ENCODE data around the gene WIPI1. TPM values are rescaled to one million over a fixed set of nuclear protein-coding genes. Genes with fewer than 3 reads are reported as not detected.
A peak's percentile ranks its signal among the peaks of the same experiment; 100 is the strongest.

WIPI1 gene
- total and polyA plus RNA-seq, 5 donors: 42.6 to 71.3 (median 47.9) TPM

GRCh38 chr17:68437979-68438822, 19.1 kb downstream of the WIPI1 start:
- 60% methylated on average over 14 of the region's 14 CpGs for WGBS
- DNase-seq: peak in 2 of 3 donors; percentile 51 to 77
- peak; percentile 65 to 67 for ATAC-seq
- no peak overlapping the region for H3K4me3 ChIP-seq (ENCODE audit: low read length)
- H3K4me1 ChIP-seq (ENCODE audit: control insufficient read depth, insufficient read depth, low read length): peaks cover 11% of the 10 kb centered on the region
- H3K9me3 ChIP-seq (ENCODE audit: control insufficient read depth, low read length): no peaks in the 10 kb centered on the region
- intact Hi-C loops (cut with DNase I): loop anchor here (5.0 to 10.0 kb wide), 2 partner anchors 173 to 176 kb away; no protein-coding TSS in a partner anchor
- H3K27me3 ChIP-seq (ENCODE audit: control insufficient read depth, insufficient read depth): no peaks in the 10 kb centered on the region
- H3K27ac ChIP-seq (ENCODE audit: low read length): peak overlapping the region; percentile 85

DNA sequence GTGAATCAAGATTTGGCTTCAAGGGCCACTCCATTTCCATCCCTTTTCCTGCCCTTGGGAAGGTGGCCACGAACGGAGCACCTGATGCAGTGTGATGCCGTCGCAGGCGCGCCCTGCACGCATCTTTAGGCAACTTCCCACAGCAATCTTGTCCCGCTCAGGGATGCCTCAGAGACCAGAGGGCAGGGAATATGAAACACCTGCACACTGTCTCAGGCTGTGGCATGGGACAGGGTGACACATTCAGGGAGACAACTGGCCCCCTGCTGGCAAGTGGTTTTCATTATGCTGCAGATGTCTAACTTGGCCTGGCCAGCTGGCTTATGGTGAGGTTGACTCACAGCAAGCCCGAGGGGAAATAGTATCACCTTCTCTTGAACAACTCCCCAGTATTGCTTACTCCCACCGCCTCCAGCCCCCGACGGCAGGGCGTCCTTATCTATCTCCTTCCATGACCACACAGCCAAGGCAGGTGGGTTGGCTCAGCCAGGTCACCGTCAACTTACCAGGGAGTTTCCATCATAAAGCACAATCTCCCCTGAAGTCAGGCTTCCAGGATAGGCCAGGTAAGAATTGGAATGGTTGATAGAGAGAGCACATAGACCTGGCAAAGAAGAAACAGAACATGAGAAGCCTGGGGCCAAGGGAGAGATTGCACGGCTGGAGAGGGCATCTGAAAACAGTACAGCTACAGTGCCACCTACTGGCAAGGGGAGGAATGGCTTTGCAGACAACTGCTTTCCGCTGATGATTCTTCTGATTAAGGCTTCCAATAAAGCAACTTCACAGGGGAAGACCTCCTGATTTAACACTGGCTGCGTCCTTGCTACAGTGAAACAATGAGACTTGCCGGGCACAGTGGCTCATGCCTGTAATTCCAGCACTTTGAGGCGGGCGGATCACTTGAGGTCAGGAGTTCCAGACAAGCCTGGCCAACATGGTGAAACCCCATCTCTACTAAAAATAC, 21.1 kb downstream of the WIPI1 start:
- peaks cover 6% of the 10 kb centered on the region for H3K4me1 ChIP-seq (ENCODE audit: control insufficient read depth, insufficient read depth, low read length)
- intact Hi-C loops (cut with DNase I): loop anchor here (5.0 to 10.0 kb wide), 2 partner anchors 171 to 174 kb away; no protein-coding TSS in a partner anchor
- peak overlapping the region; percentile 69 for H3K27ac ChIP-seq (ENCODE audit: low read length)

DNA sequence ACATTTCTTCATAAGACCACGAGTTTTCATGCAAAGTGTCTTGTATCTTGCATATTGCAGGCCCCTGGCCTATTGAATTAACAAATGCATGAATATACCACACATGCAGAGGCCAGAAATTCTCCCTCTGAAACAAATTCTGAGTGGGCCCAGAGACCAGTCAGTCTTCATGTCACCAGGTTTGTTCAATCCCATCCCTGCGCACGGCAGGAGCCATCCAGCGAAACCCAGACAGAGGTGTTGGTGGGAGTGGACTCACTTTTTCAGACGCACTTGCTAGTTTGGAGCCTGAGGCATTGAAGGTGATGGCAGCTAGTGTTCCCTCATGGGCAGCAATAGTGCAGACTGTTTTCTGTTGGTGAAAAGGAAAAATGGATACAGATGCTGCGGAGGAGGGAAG, 21.9 kb downstream of the WIPI1 start:
- DNase-seq (no peak), ATAC-seq (no peak)
- intact Hi-C loops (cut with DNase I): loop anchor here (5.0 to 10.0 kb wide), 2 partner anchors 171 to 173 kb away; no protein-coding TSS in a partner anchor
- peaks cover 6% of the 10 kb centered on the region for H3K4me1 ChIP-seq (ENCODE audit: control insufficient read depth, insufficient read depth, low read length)
- no peak overlapping the region for H3K27ac ChIP-seq (ENCODE audit: low read length)
- WGBS: 91% methylated on average over 6 of the region's 6 CpGs
- H3K4me3 ChIP-seq (ENCODE audit: low read length): no peak overlapping the region
- H3K27me3 ChIP-seq (ENCODE audit: control insufficient read depth, insufficient read depth): no peaks in the 10 kb centered on the region
- no peaks in the 10 kb centered on the region for H3K9me3 ChIP-seq (ENCODE audit: control insufficient read depth, low read length)

More for the DNA sequence above, 21.1 kb downstream of the WIPI1 start:
- H3K9me3 ChIP-seq (ENCODE audit: control insufficient read depth, low read length): no peaks in the 10 kb centered on the region
- H3K4me3 ChIP-seq (ENCODE audit: low read length): no peak overlapping the region
- no peaks in the 10 kb centered on the region for H3K27me3 ChIP-seq (ENCODE audit: control insufficient read depth, insufficient read depth)
- ATAC-seq (peak; percentile 52), DNase-seq (peak; percentile 74 to 87 (median 80))
- WGBS: 54% methylated on average over 20 of the region's 20 CpGs

DNA sequence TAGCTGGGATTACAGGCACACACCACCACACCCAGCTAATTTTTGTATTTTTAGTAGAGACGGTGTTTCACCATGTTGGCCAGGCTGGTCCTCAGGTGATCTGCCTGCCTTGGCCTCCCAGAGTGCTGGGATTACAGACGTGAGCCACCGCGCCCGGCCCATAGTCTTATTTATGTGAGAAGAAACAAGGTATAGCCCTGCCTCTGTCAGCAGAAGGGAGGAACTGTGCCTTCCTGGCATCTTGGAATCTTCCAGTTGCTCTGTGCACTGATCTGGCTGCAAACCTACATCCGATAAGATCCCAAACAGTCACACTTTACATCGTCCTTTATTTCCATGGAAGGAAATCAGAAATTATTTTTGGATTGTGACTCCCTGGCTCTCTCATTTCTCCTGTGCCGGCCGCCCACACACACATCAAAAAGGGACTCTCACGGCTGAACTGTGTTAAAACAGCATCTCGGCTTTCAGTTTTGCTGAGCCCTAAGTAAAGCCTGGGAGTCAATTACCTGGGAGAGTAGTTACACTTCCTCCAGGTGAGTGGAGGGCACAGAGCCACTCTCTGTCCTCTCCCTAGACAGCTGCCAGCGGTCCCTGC, 23.3 kb downstream of the WIPI1 start:
- Histone ChIP-seq H3K4me3 (ENCODE audit: low read length) (no peak overlapping the region), H3K27ac (ENCODE audit: low read length) (no peak overlapping the region), H3K4me1 (ENCODE audit: control insufficient read depth, insufficient read depth, low read length) (peaks cover 6% of the 10 kb centered on the region), H3K27me3 (ENCODE audit: control insufficient read depth, insufficient read depth) (no peaks in the 10 kb centered on the region), H3K9me3 (ENCODE audit: control insufficient read depth, low read length) (no peaks in the 10 kb centered on the region)
- WGBS: 74% methylated on average over 12 of the region's 12 CpGs
- no peak for DNase-seq
- intact Hi-C loops (cut with DNase I): loop anchor here in 3 of 4 donors (10.0 kb wide), 1 partner anchor 169 kb away; no protein-coding TSS in a partner anchor
- ATAC-seq: no peak

GRCh38 chr17:68433211-68433610, 24.1 kb downstream of the WIPI1 start:
- intact Hi-C loops (cut with DNase I): loop anchor here in 3 of 4 donors (10.0 kb wide), 1 partner anchor 168 kb away; no protein-coding TSS in a partner anchor
- Histone ChIP-seq H3K27ac (ENCODE audit: low read length) (no peak overlapping the region), H3K4me1 (ENCODE audit: control insufficient read depth, insufficient read depth, low read length) (peaks cover 6% of the 10 kb centered on the region), H3K27me3 (ENCODE audit: control insufficient read depth, insufficient read depth) (no peaks in the 10 kb centered on the region), H3K9me3 (ENCODE audit: control insufficient read depth, low read length) (no peaks in the 10 kb centered on the region), H3K4me3 (ENCODE audit: low read length) (no peak overlapping the region)
- DNase-seq (no peak), ATAC-seq (no peak)
- WGBS: 93% methylated on average over 9 of the region's 9 CpGs

- 89% methylated on average over 14 of the region's 14 CpGs for WGBS
- no peaks in the 10 kb centered on the region for H3K27me3 ChIP-seq (ENCODE audit: control insufficient read depth, insufficient read depth)
- DNase-seq (no peak), ATAC-seq (no peak)
- no peaks in the 10 kb centered on the region for H3K9me3 ChIP-seq (ENCODE audit: control insufficient read depth, low read length)
- H3K27ac ChIP-seq (ENCODE audit: low read length): no peak overlapping the region
- intact Hi-C loops (cut with DNase I): loop anchor here in 3 of 4 donors (10.0 kb wide), 1 partner anchor 167 kb away; no protein-coding TSS in a partner anchor
- H3K4me1 ChIP-seq (ENCODE audit: control insufficient read depth, insufficient read depth, low read length): peaks cover 3% of the 10 kb centered on the region
- H3K4me3 ChIP-seq (ENCODE audit: low read length): no peak overlapping the region
These were observed 25.0 kb downstream of the WIPI1 start for GRCh38 chr17:68432086-68432864.

- Histone ChIP-seq H3K27me3 (ENCODE audit: control insufficient read depth, insufficient read depth) (no peaks in the 10 kb centered on the region), H3K27ac (ENCODE audit: low read length) (no peak overlapping the region), H3K4me3 (ENCODE audit: low read length) (no peak overlapping the region), H3K9me3 (ENCODE audit: control insufficient read depth, low read length) (no peaks in the 10 kb centered on the region), H3K4me1 (ENCODE audit: control insufficient read depth, insufficient read depth, low read length) (peaks cover 3% of the 10 kb centered on the region)
- 55% methylated on average over 15 of the region's 15 CpGs for WGBS
- DNase-seq (no peak), ATAC-seq (no peak)
- intact Hi-C loops (cut with DNase I): loop anchor here in 3 of 4 donors (10.0 kb wide), 1 partner anchor 167 kb away; no protein-coding TSS in a partner anchor
These were observed 25.6 kb downstream of the WIPI1 start for GRCh38 chr17:68431661-68432071.

DNA sequence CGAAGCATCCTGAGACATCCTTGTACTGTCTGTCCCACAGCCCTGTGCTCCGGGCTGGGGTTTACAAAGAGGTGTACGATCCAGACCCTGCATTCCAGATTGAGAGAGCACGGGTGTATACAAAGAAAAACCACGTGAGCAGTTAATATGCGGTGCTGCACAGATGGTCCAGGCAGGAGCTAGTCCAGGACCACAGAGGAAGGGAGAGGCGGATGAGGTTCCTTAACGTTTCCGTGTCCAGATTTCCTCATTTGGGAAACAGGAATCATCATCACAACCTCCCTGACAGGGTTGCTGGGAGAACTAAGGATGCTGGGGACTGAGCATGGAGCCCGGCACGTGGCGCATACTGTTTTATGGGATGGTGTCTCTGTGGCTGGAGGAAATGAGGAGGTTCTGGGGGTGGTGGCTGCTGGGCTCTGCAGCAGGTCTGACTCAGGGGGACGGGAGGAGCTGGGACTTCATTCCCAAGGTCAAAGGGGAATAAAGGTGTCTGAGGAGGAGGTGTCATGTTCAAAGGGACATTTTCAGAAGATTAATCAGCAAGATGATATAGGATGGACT, 26.2 kb downstream of the WIPI1 start:
- no peak overlapping the region for H3K4me3 ChIP-seq (ENCODE audit: low read length)
- no peak for ATAC-seq
- WGBS: 73% methylated on average over 13 of the region's 13 CpGs
- intact Hi-C loops (cut with DNase I): loop anchor here in 3 of 4 donors (10.0 kb wide), 1 partner anchor 166 kb away; no protein-coding TSS in a partner anchor
- no peak overlapping the region for H3K27ac ChIP-seq (ENCODE audit: low read length)
- H3K4me1 ChIP-seq (ENCODE audit: control insufficient read depth, insufficient read depth, low read length): peaks cover 2% of the 10 kb centered on the region
- H3K9me3 ChIP-seq (ENCODE audit: control insufficient read depth, low read length): no peaks in the 10 kb centered on the region
- H3K27me3 ChIP-seq (ENCODE audit: control insufficient read depth, insufficient read depth): no peaks in the 10 kb centered on the region
- no peak for DNase-seq

GRCh38 chr17:68429881-68430280, 27.4 kb downstream of the WIPI1 start:
- intact Hi-C loops (cut with DNase I): loop anchor here in 3 of 4 donors (10.0 kb wide), 1 partner anchor 165 kb away; no protein-coding TSS in a partner anchor
- ATAC-seq: no peak
- H3K4me1 ChIP-seq (ENCODE audit: control insufficient read depth, insufficient read depth, low read length): no peaks in the 10 kb centered on the region
- no peaks in the 10 kb centered on the region for H3K27me3 ChIP-seq (ENCODE audit: control insufficient read depth, insufficient read depth)
- no peak for DNase-seq
- H3K4me3 ChIP-seq (ENCODE audit: low read length): no peak overlapping the region
- H3K9me3 ChIP-seq (ENCODE audit: control insufficient read depth, low read length): no peaks in the 10 kb centered on the region
- H3K27ac ChIP-seq (ENCODE audit: low read length): no peak overlapping the region
- WGBS: 93% methylated on average over 11 of the region's 11 CpGs

Measured in right cardiac atrium (tissue), 5 donors.